HG03159 (cell line): Measurements from ENCODE around the gene AGBL5.

Source experiments
- ATAC-seq: cut with Tn5 transposase; IDR thresholded peaks from one replicate; pipeline ENCODE4 v1.9.1; 2021; ENCODE audit warnings: mild to moderate bottlenecking, moderate library complexity; ENCODE audit not compliant: unreplicated experiment

AGBL5 gene

DNA sequence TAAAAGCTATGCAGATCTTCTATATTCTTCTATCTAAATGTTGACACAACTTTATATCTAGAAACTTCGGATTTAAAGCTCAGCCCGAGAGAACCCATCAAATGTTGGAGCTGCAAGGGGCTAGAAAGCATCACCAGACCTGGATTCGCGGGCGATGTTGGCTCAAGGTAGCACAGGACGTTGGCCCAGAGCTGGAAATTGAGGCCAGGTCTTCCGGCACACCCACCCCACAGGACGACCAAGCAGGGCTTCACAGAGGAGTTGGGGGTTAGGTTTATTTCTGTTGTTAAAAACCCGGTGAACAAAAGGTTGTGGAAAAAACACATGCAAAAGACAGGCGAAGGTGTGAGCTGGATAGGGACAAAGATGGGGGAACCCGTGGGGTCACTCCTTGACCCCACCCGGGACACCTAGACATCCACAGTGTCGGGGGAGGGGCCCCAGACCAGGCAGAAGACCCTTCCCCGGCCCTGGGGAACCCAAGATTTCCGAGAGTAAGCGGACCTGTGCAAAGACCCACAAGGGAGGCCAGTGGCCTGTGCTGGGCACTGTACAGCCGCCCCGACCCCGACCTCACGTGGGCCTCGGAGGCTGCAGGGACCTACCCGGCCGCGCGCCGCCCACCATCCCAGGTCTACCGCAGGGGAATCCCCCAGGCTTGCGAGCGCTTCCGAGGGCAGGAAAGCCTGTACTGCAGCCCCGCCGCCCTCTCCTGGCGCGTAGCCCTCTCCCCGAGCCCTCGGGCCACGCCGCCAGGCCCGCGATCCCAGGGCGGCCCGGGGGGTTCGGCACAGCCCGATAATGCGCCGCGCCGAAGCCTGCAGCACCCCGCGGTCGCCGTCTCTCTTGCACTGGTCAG is 1.8 kb upstream of the AGBL5 start:
- peak; percentile 17 for ATAC-seq

DNA sequence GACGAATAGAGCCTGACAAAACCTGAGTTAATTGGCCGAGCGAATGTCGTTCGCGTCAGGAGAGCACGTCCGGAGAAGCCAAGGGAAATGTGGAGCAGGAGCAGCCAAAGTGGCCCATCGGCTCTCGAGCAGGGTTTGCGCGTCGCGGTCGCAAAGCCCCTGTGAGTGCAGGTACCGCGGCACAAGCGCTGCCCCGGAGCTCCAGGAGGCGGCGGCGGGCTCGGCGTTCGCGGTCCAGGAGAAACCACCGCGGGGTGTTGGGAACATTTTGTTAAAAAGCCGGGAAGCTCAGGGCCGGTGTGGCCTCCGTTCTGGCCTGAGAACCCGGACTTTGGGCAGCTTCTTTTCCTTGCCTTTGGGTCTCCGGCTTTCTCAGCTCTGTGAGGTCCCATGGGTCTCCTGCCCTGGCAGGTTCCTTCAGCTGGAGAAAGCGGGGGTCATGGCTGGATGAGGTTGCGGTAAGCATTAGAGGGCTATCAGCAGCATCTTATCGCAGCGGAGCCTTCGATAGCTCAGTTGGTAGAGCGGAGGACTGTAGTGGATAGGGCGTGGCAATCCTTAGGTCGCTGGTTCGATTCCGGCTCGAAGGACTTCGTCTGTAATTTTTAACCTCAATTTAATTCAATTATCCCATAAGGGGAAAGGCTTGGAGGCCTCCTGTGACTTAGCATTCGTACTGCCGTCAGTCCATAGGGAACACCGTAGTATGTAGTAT is 1.0 kb upstream of the AGBL5 start:
- peak; percentile 47 for ATAC-seq

DNA sequence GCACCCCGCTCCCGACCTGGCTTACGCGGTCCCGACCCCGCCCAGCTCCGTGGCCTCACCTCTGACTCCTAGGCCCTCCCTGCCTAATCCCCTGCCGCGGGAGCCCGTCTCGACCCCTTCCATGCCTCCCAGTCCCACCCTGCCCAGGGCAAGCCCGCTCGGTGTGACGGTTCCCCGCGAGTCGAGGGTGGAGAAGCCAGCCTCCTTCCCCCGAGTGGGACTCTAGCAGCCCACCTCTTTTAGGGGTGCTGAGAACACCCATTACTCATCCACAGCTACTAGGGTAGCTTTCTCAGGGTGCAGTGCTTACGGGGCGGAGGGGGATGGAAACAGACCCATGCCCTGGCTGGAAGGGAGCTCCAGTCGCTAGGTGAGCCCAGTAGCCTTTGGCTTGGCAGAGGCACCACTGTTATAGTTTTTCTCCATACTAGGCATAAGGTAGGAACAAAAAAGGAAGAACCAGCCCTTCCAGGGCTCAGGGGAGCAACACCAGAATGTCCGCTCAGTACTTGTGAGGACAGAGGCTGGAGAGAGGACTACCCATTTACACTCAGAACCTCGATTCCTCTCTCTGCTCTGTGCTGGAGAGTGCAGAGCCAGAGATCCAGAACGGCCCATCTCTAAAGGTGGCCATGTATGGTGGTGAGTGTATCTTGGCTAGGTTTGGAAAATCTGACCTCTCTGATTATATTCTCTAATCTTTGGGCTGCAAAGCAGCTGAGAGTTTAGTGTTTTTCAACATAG is 606 bp downstream of the AGBL5 start:
- no peak for ATAC-seq

DNA sequence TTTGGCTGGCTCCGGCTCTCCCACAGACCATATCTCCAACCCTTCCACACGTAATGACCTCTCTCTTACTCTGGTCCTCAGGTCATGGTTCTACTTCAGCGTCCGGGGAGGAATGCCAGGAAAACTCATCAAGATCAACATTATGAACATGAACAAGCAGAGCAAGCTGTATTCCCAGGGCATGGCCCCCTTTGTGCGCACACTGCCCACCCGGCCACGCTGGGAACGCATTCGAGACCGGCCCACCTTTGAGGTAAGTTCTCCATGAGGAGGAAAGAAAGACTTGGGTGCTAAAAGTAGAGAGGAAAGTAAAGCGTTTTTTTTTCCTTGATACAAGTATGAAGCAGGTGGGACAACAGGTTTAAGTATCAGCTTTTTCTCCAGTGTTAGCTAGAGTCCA is 1.9 kb downstream of the AGBL5 start:
- no peak for ATAC-seq

DNA sequence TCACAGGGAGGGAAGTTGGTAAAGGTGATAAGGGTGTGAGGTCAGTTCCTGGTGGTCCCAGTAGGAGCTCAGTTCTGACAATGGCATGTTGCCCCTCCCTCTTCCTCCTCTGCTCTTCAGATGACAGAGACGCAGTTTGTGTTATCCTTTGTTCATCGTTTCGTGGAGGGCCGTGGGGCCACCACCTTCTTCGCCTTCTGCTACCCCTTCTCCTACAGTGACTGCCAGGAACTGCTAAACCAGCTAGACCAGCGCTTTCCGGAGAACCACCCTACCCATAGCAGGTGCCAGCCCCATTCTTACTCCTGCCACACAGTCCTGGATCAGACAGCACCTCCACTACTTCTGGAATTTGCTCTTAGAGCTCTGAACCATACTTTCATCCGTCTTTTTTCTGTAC is 2.3 kb downstream of the AGBL5 start:
- no peak for ATAC-seq

DNA sequence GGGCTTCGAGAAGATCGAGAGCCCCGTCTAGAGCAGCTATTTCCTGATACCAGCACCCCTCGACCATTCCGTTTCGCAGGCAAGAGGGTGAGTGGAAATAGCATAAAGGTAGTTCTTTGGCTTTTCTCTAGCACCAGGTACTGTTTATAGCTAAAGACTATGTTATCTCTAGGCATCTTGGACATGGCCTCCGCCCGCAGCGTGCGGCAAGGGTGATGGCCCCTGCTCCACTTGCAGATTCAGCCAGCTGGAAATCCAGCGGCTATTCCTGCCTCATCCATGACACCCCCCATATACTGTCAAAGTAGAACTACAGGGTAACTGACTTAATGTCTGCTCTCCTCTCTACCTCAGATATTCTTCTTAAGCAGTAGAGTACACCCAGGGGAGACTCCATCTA is 3.3 kb downstream of the AGBL5 start:
- no peak for ATAC-seq

DNA sequence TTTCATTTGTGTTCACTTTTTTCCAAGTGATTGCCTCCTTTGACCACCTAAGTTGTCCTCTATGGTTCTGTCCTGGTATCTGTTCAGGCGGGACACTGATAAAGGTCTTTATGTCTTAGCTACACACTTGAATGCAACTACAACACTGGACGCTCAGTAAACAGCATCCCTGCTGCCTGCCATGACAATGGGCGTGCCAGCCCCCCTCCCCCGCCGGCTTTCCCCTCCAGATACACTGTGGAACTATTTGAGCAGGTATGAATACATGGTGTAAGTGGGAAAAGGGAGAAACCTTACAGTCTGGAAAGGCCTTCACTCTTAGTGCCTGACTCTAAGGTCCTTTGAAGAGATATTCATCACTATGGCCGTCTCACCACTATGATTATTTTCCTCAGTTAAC is 5.7 kb downstream of the AGBL5 start:
- no peak for ATAC-seq

DNA sequence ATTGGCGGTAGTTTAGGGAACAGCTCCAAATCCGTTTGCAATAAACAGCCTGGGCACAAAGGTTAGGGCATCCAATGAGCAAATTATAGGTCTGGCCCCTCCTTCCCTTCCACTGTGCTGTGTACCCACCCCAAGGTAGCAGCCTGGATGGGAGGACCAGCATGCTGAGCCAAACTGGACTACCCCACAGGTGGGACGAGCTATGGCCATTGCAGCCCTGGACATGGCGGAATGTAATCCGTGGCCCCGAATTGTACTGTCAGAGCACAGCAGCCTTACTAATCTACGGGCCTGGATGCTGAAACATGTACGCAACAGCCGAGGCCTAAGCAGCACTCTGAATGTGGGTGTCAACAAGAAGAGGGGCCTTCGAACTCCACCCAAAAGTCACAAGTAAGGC is 6.7 kb downstream of the AGBL5 start:
- ATAC-seq: no peak

DNA sequence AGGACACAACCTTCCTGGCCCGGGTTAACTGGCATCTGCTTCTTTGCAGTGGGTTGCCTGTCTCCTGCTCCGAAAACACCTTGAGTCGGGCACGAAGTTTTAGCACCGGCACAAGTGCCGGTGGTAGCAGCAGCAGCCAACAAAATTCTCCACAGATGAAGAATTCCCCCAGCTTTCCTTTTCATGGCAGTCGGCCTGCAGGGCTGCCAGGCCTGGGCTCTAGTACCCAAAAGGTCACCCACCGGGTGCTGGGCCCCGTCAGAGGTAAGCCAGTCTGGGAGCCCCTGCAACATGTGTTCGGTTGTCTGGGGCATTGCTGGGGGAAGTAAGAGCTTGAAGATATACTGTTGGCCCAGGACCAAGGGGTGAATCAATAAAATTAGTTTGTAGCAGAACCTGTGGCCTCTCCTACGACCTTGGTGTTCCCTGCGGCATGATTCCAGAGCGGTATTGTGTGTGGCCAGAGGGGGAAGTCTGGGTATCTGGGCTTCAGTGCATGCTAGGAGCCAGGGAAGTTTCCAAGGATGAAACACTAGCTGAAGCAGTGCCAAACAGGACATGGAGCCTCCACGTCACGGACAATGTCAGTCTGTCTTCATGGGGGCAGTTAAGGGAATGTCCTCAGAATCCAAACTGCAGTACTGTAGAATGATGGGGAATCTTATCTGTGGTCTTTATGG is 7.8 kb downstream of the AGBL5 start:
- ATAC-seq: no peak

DNA sequence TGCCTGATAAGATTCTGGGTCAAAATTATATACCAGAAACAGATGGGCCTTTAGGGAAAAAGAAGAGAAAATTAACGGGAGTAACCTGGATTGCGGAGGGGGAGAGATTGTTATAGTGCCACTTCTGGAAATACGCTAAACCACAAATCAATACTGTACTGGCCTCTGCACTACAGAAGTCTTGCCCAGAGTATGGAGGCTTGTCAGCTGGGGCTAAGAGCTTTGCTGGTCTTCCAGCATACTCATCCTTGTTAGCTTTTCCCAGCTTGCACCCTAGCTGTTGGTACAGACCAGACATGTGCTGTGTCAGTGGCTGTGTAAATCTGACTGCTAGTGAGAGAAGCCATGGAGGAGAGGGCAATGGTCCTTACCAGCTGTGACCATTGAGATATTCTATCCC is 8.9 kb downstream of the AGBL5 start:
- ATAC-seq: no peak

DNA sequence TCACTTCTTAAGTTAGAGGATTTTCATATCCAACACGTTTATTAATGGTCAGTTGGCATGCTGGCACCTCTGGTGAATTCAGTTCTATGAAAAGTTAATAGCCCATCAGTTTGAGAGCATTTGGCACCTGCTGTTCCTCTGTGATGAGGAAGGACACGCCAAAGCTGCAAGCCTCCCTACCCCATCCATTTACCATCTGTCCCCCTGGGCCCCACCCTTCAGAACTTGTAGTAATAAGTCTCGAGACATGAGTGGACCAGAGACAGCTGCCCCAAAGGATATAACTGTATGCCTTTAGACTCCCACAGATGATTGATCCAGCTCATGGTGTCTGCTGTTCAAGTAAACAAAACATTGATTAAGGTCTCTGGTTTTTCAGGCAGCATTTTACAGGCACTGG is 13.7 kb downstream of the AGBL5 start:
- no peak for ATAC-seq

DNA sequence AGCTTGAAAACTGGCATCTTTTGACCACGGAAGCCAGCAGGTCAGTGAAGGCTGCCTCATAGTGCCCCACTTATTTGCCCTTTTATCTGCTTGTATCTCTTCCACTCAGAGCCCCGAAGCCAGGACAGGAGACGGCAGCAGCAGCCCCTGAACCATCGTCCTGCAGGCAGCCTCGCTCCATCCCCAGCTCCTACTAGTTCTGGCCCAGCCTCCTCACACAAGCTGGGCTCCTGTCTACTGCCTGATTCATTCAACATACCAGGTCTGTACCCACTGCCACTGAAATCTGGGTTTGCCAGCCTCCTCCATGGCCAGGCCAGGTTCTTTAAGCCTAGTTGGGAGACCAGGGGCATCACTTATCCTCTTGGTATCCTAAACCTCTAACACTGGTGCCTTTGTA is 15.9 kb downstream of the AGBL5 start:
- ATAC-seq: no peak

DNA sequence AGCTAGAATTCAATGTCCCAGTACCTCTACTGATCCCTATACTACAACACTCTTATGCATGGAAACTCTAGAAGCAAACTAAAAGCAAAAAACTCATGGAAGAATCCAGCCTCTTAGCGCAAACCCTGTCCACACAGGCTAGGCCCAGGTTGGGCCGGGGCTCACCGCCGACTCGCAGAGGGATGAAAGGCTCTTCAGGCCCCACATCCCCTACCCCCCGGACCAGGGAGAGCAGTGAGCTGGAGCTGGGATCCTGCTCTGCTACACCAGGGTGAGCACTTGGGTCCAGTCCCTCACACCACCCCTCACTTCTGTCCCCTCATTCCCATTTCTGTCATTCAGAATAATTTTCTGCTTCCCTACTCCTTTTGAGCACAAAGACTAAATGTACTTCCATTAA is 18.0 kb downstream of the AGBL5 start:
- ATAC-seq: no peak

DNA sequence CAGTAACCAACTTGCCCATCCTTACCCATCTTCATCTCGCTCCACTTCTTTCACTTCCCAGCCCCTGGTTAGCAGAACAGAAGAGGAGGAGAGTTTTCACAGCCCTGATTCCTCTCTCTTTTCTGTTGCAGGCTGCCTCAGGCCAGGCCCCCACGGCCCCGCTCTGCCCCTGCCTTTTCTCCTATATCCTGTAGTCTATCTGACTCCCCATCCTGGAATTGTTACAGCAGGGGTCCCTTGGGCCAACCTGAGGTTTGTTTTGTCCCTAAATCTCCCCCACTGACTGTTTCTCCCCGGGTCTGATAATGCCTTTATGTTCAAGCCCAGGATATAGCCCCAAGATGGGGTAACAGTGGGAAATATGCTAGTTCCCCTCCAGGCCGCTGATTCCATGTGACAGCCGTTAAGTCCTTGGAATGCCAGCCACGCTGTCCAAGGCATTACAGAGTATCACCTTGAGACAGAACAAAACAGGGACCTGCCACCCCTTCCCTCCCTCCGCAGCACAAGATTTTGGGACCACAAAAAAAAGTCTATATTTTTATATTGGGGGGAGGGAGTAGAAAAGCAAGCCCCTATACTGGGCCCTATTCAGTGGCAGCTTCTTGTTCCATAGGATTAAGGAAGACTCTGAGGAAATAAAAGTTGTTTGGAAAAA is 18.6 kb downstream of the AGBL5 start:
- ATAC-seq: no peak

DNA sequence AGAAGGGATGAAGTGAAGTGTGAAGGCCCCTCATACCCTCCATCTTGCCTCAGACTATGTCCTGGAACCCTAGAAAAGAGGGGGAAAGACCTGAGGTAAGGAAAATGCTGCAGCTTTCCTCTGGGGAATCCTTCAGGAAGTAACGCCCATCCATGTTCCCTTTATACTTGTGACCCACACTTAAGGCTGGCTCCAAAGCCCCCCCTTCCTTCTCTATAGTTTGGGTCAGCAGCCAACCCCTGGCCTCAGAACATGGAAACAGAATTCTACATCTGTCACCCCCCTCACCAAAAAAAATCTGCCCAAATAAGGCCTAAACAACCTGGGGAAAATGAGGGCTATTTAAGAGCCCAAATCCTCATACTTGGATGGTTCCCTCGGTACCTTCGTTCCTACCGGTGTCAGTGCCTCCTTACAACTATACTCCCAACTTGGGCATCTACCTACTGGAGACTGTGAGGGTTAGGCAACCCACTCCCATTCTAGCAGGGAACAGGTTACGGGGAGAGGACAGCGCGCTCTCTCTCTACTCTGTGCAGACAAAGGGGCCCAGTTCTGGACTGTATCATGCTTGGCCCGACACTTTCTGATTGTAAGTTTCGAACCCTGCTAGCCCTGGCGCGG is 19.3 kb downstream of the AGBL5 start:
- ATAC-seq: no peak

DNA sequence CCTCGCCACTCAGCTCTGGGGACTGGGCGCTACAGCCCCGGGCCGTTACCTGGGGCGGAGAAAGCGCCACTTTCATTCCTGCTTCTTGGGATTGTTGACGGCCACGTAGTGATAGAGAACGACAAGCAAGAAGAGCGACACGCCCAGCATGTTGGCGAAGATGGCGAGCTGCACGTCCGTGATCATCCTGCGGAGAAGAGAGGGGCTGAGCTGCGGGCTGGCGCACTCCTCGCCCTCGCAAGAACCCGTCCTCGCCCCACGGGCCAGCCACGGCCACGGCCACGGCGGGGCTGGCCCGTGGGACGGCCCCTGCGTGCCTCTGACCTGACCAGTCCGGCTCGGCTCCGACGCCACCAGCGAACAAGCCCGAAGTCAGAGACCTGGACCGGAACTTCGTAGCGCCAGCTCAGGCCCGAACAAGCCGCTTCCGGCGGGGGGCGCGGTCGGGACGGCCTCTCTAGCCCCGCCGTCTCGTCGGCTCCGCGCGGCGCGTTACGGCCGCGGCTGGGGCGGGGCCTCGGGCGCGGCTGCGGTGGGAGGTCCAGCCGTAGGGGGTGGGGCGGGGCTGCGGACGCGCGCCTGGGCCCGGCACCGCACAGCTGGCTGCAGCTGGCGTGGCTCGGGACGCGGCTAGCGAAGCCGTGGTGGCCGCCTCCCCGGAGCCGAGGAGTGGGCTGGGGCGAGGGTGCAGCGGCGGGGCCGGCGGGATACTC is 20.0 kb downstream of the AGBL5 start, which contains the start of gene OST4:
Gene OST4, minus strand, starts transcription at position 378 of the 713 bp plus-strand sequence.
- peak; percentile 82 for ATAC-seq

DNA sequence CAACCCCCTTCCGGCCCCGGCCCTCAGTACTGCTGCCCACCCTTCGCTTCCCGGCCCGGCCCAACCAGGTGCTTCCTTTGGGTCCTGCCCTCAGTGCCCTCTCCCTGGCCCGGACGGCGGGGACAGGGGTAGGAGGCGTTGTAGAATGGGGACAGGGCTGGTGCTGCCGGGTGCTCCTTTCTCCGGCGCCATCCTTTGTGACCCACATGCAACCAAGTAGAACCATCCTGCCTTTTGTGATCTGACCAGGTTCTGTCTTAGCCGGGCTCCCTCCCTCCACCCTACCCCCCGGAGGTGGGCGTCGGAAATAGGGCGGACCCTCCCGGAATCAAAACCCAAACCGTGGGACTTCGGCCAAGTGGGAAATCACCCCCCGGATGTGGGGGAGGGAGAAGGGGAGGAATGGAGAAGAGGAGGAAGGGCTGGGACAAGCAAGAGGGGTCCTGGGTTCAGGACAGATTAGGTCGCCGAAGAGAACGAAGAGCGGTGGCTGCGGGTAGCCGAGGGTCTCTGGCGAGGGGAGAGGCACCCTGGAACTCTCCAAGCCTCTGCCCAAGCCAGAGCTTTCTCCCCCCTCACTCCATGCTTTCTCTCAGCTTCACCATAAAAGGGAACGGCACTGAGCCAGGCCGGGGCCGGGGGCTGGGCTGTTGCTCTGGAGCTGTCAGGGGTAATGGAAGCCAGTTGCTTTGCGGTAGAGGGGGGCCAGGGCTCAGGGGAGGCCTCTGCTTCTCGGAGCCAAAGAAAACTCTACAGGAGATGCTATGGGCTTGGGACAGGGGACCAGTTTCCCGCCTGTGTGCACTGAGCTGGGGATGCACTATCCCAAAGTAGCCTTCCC is 20.7 kb downstream of the AGBL5 start:
- peak; percentile 24 for ATAC-seq

DNA sequence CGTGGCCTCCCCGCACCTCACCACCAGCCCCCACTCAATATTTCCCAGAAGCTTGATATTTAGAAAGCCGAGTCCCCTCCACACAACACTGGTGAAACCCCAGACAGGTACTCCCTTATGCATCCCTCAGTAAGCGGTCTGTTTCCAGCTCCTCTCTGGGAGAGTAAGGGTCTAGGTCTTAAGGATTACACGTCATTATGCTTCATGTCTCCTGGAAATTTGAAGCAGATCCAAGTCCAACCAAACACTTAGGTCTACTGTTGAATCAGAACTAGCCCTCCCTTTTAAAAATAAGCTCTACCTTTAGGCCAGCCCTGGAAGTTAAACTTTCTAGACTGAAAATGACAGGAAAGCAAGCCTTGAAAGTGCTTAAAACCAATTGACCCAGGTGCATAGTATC is 21.5 kb downstream of the AGBL5 start:
- ATAC-seq: no peak

DNA sequence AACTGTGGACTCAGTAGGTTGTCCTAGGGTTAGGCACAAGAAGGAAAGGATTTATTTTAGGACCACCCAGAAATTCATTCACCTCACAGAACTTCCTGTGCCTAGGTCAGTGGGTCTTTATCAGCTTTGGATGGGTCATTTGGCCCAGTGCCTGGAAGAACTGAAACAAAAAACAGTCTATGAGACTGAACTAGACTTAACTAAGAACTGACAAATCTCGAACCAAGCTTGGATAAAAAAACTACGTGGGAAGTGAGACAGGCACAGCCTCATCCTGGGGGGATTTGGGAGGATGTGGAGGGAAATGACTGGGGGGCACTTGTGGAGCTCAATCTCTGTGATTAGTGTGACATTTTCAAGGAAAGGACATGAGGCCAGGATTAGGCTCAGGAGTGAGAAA is 22.3 kb downstream of the AGBL5 start:
- ATAC-seq: no peak
